B cell (primary cell): ENCODE data around the gene SMARCD2. TPM values are rescaled to one million over a fixed set of nuclear protein-coding genes. Genes with fewer than 3 reads are reported as not detected.

ENCODE experiments used
- ATAC-seq: fragments of 200-7000 bp; cut with Tn5 transposase; one replicate; pipeline ENCODE4 v1.10.0; 2021; ENCODE audit warnings: low read depth, mild to moderate bottlenecking, moderate number of reproducible peaks, moderate library complexity
- CTCF ChIA-PET: fragments of 350-600 bp; sonication (Branson Sonifier 250); formaldehyde crosslinking; loops from one replicate; lab custom pipeline; 2021; ENCODE audit warnings: antibody characterized with exemption, inconsistent platforms; lab: Charles Lee
- POLR2A ChIA-PET: fragments of 350-600 bp; sonication (Branson Sonifier 250); formaldehyde crosslinking; loops from one replicate; lab custom pipeline; 2021; ENCODE audit warnings: antibody characterized with exemption; lab: Charles Lee
- DNase-seq: peaks from one replicate; pipeline ENCODE4 v3.0.0; 2013
- H2AFZ ChIP-seq: 2 replicates; pipeline ENCODE4 v1.6.1; 2012; ENCODE audit warnings: mild to moderate bottlenecking, low read depth, low read length; ENCODE audit not compliant: insufficient read depth, poor library complexity, severe bottlenecking
- H3K27ac ChIP-seq, 2 donors: 1 replicate in 1 of 2; 2 replicates in 1 of 2; pipeline ENCODE4 v1.5.1; 2012 to 2013; ENCODE audit warnings: low read length in 2 of 2, mild to moderate bottlenecking in 2 of 2, moderate library complexity in 1 of 2
- H3K27me3 ChIP-seq, 4 experiments: fragments of 200-600 bp in 1 of 4; sonication (generic) in 1 of 4; replicated peaks in 1 of 4; 1 replicate in 2 of 4; 2 replicates in 2 of 4; pipeline versions ENCODE4 v1.6.1 to v1.7.0; 2013 to 2016; ENCODE audit warnings: low read length in 3 of 4, mild to moderate bottlenecking in 2 of 4, mixed read lengths in 1 of 4, moderate library complexity in 1 of 4; ENCODE audit not compliant: insufficient read depth in 4 of 4, control insufficient read depth in 3 of 4; ENCODE audit errors: control extremely low read depth in 1 of 4
- H3K36me3 ChIP-seq, 2 experiments: replicated peaks in 1 of 2; 1 replicate in 1 of 2; 2 replicates in 1 of 2; pipeline versions ENCODE4 v1.6.1 to v1.7.1; 2013; ENCODE audit warnings: low read length in 1 of 2; ENCODE audit not compliant: insufficient read depth in 2 of 2, control insufficient read depth in 1 of 2; ENCODE audit errors: control extremely low read depth in 1 of 2, extremely low read depth in 1 of 2
- H3K4me1 ChIP-seq, 2 donors: fragments of 200-600 bp in 1 of 2; sonication (generic) in 1 of 2; 1 replicate in 1 of 2; 2 replicates in 1 of 2; pipeline versions ENCODE4 v1.5.1 to v1.6.1; 2013 to 2017; ENCODE audit warnings: low read length in 2 of 2; ENCODE audit not compliant: control insufficient read depth in 2 of 2, insufficient read depth in 2 of 2
- H3K4me2 ChIP-seq: replicated peaks from 2 replicates; pipeline ENCODE3; 2012; ENCODE audit warnings: mild to moderate bottlenecking, low read depth, low read length; ENCODE audit not compliant: poor library complexity, severe bottlenecking
- H3K4me3 ChIP-seq, 5 experiments: fragments of 200-600 bp in 1 of 5; sonication (generic) in 1 of 5; 1 replicate in 3 of 5; 2 replicates in 2 of 5; pipeline versions ENCODE4 v1.5.1 to v1.7.0; 2011 to 2016; ENCODE audit warnings: low read length in 4 of 5, mild to moderate bottlenecking in 4 of 5, low read depth in 2 of 5, control low read depth in 1 of 5, moderate library complexity in 1 of 5; ENCODE audit not compliant: insufficient read depth in 1 of 5; ENCODE audit errors: control extremely low read depth in 1 of 5, extremely low read depth in 1 of 5
- H3K79me2 ChIP-seq: fragments of 200-600 bp; sonication (generic); one replicate; pipeline ENCODE4 v1.6.0; 2016; ENCODE audit warnings: low read length; ENCODE audit not compliant: control insufficient read depth, insufficient read depth
- H3K9ac ChIP-seq: fragments of 200-600 bp; sonication (generic); 2 replicates; pipeline ENCODE4 v1.6.1; 2017; ENCODE audit warnings: mild to moderate bottlenecking, low read length, moderate library complexity
- H3K9me3 ChIP-seq, 3 donors: one replicate each; pipeline versions ENCODE4 v1.6.1 to v1.7.1; 2013; ENCODE audit warnings: low read length in 2 of 3; ENCODE audit not compliant: control insufficient read depth in 2 of 3, insufficient read depth in 1 of 3; ENCODE audit errors: control extremely low read depth in 1 of 3
- H4K20me1 ChIP-seq: 2 replicates; pipeline ENCODE4 v1.6.0; 2012; ENCODE audit warnings: mild to moderate bottlenecking, low read length; ENCODE audit not compliant: insufficient read depth, control insufficient read depth, poor library complexity, severe bottlenecking
- H3K27ac Mint-ChIP-seq: one replicate; pipeline ENCODE4 v1.8.0; 2021; ENCODE audit warnings: mixed read lengths
- H3K27me3 Mint-ChIP-seq: one replicate; pipeline ENCODE4 v1.8.0; 2021; ENCODE audit warnings: mixed read lengths
- H3K4me1 Mint-ChIP-seq: one replicate; pipeline ENCODE4 v1.8.0; 2021; ENCODE audit warnings: mixed read lengths
- H3K4me3 Mint-ChIP-seq: one replicate; pipeline ENCODE4 v1.8.0; 2021; ENCODE audit warnings: mixed read lengths
- H3K9me3 Mint-ChIP-seq: one replicate; pipeline ENCODE4 v1.8.0; 2022; ENCODE audit warnings: mixed read lengths; ENCODE audit not compliant: insufficient read depth
- EZH2 ChIP-seq: IDR thresholded peaks from 2 replicates; pipeline ENCODE4 v1.6.1; 2012; ENCODE audit warnings: borderline replicate concordance, low read depth, mild to moderate bottlenecking, moderate library complexity, low read length; ENCODE audit not compliant: insufficient read depth, poor library complexity, severe bottlenecking
- WGBS: methylation state at CpG from one replicate; pipeline ENCODE4 v1.1.5; 2013; ENCODE audit warnings: missing lambda C conversion rate; ENCODE audit not compliant: insufficient coverage; 5-methylcytosine and 5-hydroxymethylcytosine counted together
- intact Hi-C: fragments of 100-400 bp; cut with micrococcal nuclease; formaldehyde crosslinking; loops from one replicate; pipeline ENCODE4 v1.10.0; 2022
- polyA plus RNA-seq: library from polyadenylated mRNA; depleted of rRNA; stranded (reverse); fragments of >200 nt; gene quantifications from 2 replicates; pipeline ENCODE4 v1.2.3, GENCODE V29; 2012
- total RNA-seq, 2 donors: library from RNA; stranded (reverse); fragments of 120-200 nt in 1 of 2; gene quantifications; 1 replicate in 1 of 2; 2 replicates in 1 of 2; pipeline versions ENCODE4 v1.2.3 to v1.2.4, GENCODE V29; 2013 to 2022
- TF ChIP-seq, protein P1 (sequence below): fragments of 200-600 bp; IDR thresholded peaks from one replicate; pipeline ENCODE4 v1.8.0; 2022; ENCODE audit warnings: antibody characterized with exemption, mild to moderate bottlenecking

Gene SMARCD2
- total and polyA plus RNA-seq, 2 donors (not counting 1 experiment from before 2014, with no cell fraction given) = 60.6 to 124 TPM

DNA sequence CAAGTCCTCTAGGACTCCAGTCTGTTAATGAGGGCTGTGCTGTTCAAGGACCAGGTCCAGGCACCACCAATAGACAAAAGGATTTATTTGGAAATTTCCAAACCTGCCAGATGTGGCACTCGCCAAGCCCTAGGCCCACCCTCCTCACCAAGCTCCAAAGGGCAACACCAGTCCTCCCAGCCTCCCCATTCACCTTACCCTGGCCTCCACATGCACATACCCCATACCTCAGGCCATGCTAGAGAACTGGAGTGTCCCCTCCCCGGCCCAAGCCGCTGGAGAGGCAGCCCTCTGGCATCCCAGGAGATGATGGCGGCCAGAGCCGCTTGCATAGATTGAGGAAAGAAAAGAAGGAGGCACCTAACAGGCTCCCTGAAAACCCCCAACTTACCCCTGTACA is 10.5 kb downstream of the SMARCD2 start:
- TF ChIP-seq, protein P1, sequence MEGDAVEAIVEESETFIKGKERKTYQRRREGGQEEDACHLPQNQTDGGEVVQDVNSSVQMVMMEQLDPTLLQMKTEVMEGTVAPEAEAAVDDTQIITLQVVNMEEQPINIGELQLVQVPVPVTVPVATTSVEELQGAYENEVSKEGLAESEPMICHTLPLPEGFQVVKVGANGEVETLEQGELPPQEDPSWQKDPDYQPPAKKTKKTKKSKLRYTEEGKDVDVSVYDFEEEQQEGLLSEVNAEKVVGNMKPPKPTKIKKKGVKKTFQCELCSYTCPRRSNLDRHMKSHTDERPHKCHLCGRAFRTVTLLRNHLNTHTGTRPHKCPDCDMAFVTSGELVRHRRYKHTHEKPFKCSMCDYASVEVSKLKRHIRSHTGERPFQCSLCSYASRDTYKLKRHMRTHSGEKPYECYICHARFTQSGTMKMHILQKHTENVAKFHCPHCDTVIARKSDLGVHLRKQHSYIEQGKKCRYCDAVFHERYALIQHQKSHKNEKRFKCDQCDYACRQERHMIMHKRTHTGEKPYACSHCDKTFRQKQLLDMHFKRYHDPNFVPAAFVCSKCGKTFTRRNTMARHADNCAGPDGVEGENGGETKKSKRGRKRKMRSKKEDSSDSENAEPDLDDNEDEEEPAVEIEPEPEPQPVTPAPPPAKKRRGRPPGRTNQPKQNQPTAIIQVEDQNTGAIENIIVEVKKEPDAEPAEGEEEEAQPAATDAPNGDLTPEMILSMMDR = no peak
- no peak for TF ChIP-seq EZH2
- Mint-ChIP-seq H3K27me3 (no peaks in the 10 kb centered on the region), H3K27ac (peak overlapping the region; percentile 32), H3K9me3 (no peaks in the 10 kb centered on the region), H3K4me1 (peaks cover 50% of the 10 kb centered on the region), H3K4me3 (no peak overlapping the region)
- no peak overlapping the region for H3K27ac ChIP-seq
- H3K36me3 ChIP-seq = peaks cover 2 to 80% of the 10 kb centered on the region in 2 experiments
- peaks cover 23 to 35% of the 10 kb centered on the region in 2 donors for H3K4me1 ChIP-seq
- no peak for DNase-seq
- H3K4me2 ChIP-seq = no peak overlapping the region
- H3K27me3 ChIP-seq = no peaks in the 10 kb centered on the region
- 100% methylated on average over 1 of the region's 5 CpGs for WGBS
- intact Hi-C loops = no loop called here
- H3K79me2 ChIP-seq = peaks cover 37% of the 10 kb centered on the region
- peaks cover 25% of the 10 kb centered on the region for H4K20me1 ChIP-seq
- H3K4me3 ChIP-seq = no peak overlapping the region
- no peaks in the 10 kb centered on the region for H3K9me3 ChIP-seq
- H2AFZ ChIP-seq = no peak overlapping the region
- CTCF ChIA-PET = interaction anchor here (0.9 to 1.2 kb wide), 3 partner anchors 8 to 134 kb away, joined by 3 read pairs; no protein-coding TSS in a partner anchor
- H3K9ac ChIP-seq = no peak overlapping the region
- POLR2A ChIA-PET = interaction anchor here (1.0 kb wide), 1 partner anchor 10 kb away, joined by 3 read pairs; no protein-coding TSS in a partner anchor
- no peak for ATAC-seq

DNA sequence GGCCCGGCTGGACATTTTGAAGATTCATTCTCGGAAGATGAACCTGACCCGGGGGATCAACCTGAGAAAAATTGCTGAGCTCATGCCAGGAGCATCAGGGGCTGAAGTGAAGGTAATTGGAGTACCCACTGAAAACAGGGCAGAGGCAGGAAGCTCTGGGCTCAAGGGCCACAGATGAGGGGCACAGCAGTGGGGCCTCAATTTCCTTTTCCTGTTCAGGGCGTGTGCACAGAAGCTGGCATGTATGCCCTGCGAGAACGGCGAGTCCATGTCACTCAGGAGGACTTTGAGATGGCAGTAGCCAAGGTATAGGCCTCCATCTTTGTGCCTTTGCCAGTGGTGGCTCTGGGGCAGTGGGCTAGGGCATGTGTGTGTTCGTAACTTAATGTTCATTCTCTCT is 11.0 kb downstream of the SMARCD2 start:
- ChIA-PET POLR2A (interaction anchor here (1.0 kb wide), 1 partner anchor 10 kb away, joined by 3 read pairs; no protein-coding TSS in a partner anchor), CTCF (interaction anchor here (0.9 to 1.2 kb wide), 3 partner anchors 9 to 133 kb away, joined by 3 read pairs; no protein-coding TSS in a partner anchor)
- Mint-ChIP-seq H3K9me3 (no peaks in the 10 kb centered on the region), H3K27ac (peak overlapping the region; percentile 32), H3K4me3 (no peak overlapping the region), H3K4me1 (peaks cover 55% of the 10 kb centered on the region), H3K27me3 (no peaks in the 10 kb centered on the region)
- no peak for ATAC-seq
- Histone ChIP-seq H3K9ac (no peak overlapping the region), H4K20me1 (peaks cover 20% of the 10 kb centered on the region), H3K4me3 (no peak overlapping the region), H3K27me3 (no peaks in the 10 kb centered on the region), H2AFZ (no peak overlapping the region), H3K27ac (no peak overlapping the region), H3K4me1 (peaks cover 23 to 37% of the 10 kb centered on the region in 2 donors), H3K36me3 (peaks cover 2 to 75% of the 10 kb centered on the region in 2 experiments), H3K79me2 (peaks cover 36% of the 10 kb centered on the region), H3K4me2 (no peak overlapping the region), H3K9me3 (no peaks in the 10 kb centered on the region)
- no peak for TF ChIP-seq EZH2
- TF ChIP-seq, protein P1 = no peak
- intact Hi-C loops = no loop called here
- no peak for DNase-seq
- 22% methylated on average over 7 of the region's 8 CpGs for WGBS
